HG03280 (cell line): Measurements from ENCODE around the gene ERC1.

Experiments
- ATAC-seq: cut with Tn5 transposase; IDR thresholded peaks from one replicate; pipeline ENCODE4 v1.9.1; 2021; ENCODE audit warnings: mild to moderate bottlenecking, moderate library complexity; ENCODE audit not compliant: unreplicated experiment

The ERC1 gene

GRCh38 chr12:1501695-1502378 is 510.8 kb downstream of the ERC1 start:
- no peak for ATAC-seq

- ATAC-seq = no peak
Observed at GRCh38 chr12:1502379-1502720, 511.3 kb downstream of the ERC1 start.

- no peak for ATAC-seq
Observed at GRCh38 chr12:1502831-1503230, 511.8 kb downstream of the ERC1 start.

GRCh38 chr12:1503281-1503711 is 512.3 kb downstream of the ERC1 start:
- ATAC-seq = no peak

- no peak for ATAC-seq
Observed at GRCh38 chr12:1504304-1504894, 513.4 kb downstream of the ERC1 start.

GRCh38 chr12:1504895-1505311 is 513.9 kb downstream of the ERC1 start:
- no peak for ATAC-seq

- ATAC-seq = no peak
Observed at GRCh38 chr12:1505576-1505975, 514.6 kb downstream of the ERC1 start.

- no peak for ATAC-seq
Observed at GRCh38 chr12:1507308-1507707, 516.3 kb downstream of the ERC1 start.

- no peak for ATAC-seq
Observed at GRCh38 chr12:1509413-1510052, 518.5 kb downstream of the ERC1 start.

GRCh38 chr12:1510056-1510812 is 519.2 kb downstream of the ERC1 start:
- ATAC-seq = no peak

- ATAC-seq = no peak
Observed at GRCh38 chr12:1515010-1515409, 524.0 kb downstream of the ERC1 start.

GRCh38 chr12:1515428-1515827 is 524.4 kb downstream of the ERC1 start:
- ATAC-seq = no peak

GRCh38 chr12:1517007-1517406 is 526.0 kb downstream of the ERC1 start:
- ATAC-seq = no peak

- no peak for ATAC-seq
Observed at GRCh38 chr12:1517734-1518525, 526.9 kb downstream of the ERC1 start.

- no peak for ATAC-seq
Observed at GRCh38 chr12:1518591-1519516, 527.8 kb downstream of the ERC1 start.

GRCh38 chr12:1519642-1520041 is 528.6 kb downstream of the ERC1 start:
- no peak for ATAC-seq

GRCh38 chr12:1523046-1523445 is 532.0 kb downstream of the ERC1 start:
- no peak for ATAC-seq

GRCh38 chr12:1523558-1524050 is 532.6 kb downstream of the ERC1 start:
- no peak for ATAC-seq

GRCh38 chr12:1525858-1526257 is 534.8 kb downstream of the ERC1 start:
- no peak for ATAC-seq

- no peak for ATAC-seq
Observed at GRCh38 chr12:1527789-1528188, 536.8 kb downstream of the ERC1 start.
